CD8-positive, alpha-beta memory T cell (primary cell): ENCODE data around the gene C10orf53. TPM values are rescaled to one million over a fixed set of nuclear protein-coding genes. Genes with fewer than 3 reads are reported as not detected.
"Not testable (repeated sequence)": the region's sequence is repeated elsewhere in the genome, so short reads cannot be mapped to it uniquely, and the experiment has no call there.

ENCODE experiments used
- CTCF ChIA-PET: fragments of 350-600 bp; sonication (Branson Sonifier 250); formaldehyde crosslinking; loops from one replicate; lab custom pipeline; 2021; ENCODE audit warnings: antibody characterized with exemption; lab: Charles Lee
- POLR2A ChIA-PET: fragments of 350-600 bp; sonication (Branson Sonifier 250); formaldehyde crosslinking; loops from one replicate; lab custom pipeline; 2021; ENCODE audit warnings: antibody characterized with exemption; lab: Charles Lee
- DNase-seq, 5 donors: peaks; one replicate each; pipeline versions ENCODE4 v3.0.0 to v3.0.0-alpha.2; 2020 to 2022; ENCODE audit warnings: mixed read lengths in 1 of 5
- H3K27ac ChIP-seq: one replicate; pipeline ENCODE4 v1.7.0; 2013; ENCODE audit warnings: low read depth, mild to moderate bottlenecking, low read length, moderate library complexity
- H3K27me3 ChIP-seq: 2 replicates; pipeline ENCODE4 v1.7.0; 2013; ENCODE audit warnings: low read length, mild to moderate bottlenecking; ENCODE audit not compliant: insufficient read depth, poor library complexity, severe bottlenecking
- H3K36me3 ChIP-seq: 2 replicates; pipeline ENCODE4 v1.7.0; 2013; ENCODE audit warnings: mild to moderate bottlenecking, low read length, moderate library complexity; ENCODE audit not compliant: insufficient read depth
- H3K4me1 ChIP-seq: 2 replicates; pipeline ENCODE4 v1.7.0; 2013; ENCODE audit warnings: mild to moderate bottlenecking, low read length, moderate library complexity; ENCODE audit not compliant: insufficient read depth
- H3K4me3 ChIP-seq: 2 replicates; pipeline ENCODE4 v1.7.0; 2013; ENCODE audit warnings: mild to moderate bottlenecking, low read length
- H3K9me3 ChIP-seq: 2 replicates; pipeline ENCODE4 v1.7.0; 2013; ENCODE audit warnings: mild to moderate bottlenecking, low read length
- H3K27ac Mint-ChIP-seq, 8 donors: one replicate each; pipeline ENCODE4 v1.8.0; 2020 to 2021; ENCODE audit warnings: mixed read lengths in 8 of 8, mild to moderate bottlenecking in 6 of 8, inconsistent platforms in 3 of 8, moderate library complexity in 3 of 8
- H3K27me3 Mint-ChIP-seq, 2 donors: one replicate each; pipeline ENCODE4 v1.8.0; 2020 to 2021; ENCODE audit warnings: mixed read lengths in 2 of 2, mild to moderate bottlenecking in 1 of 2, moderate library complexity in 1 of 2
- H3K36me3 Mint-ChIP-seq, 3 donors: one replicate each; pipeline ENCODE4 v1.8.0; 2020 to 2021; ENCODE audit warnings: mixed read lengths in 3 of 3, inconsistent platforms in 1 of 3, mild to moderate bottlenecking in 1 of 3
- H3K4me1 Mint-ChIP-seq, 3 donors: one replicate each; pipeline ENCODE4 v1.8.0; 2020 to 2021; ENCODE audit warnings: mixed read lengths in 3 of 3, inconsistent platforms in 1 of 3, mild to moderate bottlenecking in 1 of 3
- H3K4me3 Mint-ChIP-seq, 7 donors: one replicate each; pipeline ENCODE4 v1.8.0; 2020 to 2021; ENCODE audit warnings: mixed read lengths in 7 of 7, mild to moderate bottlenecking in 6 of 7, moderate library complexity in 4 of 7, inconsistent platforms in 2 of 7
- H3K9me3 Mint-ChIP-seq, 5 donors: one replicate each; pipeline ENCODE4 v1.8.0; 2020 to 2022; ENCODE audit warnings: mixed read lengths in 5 of 5, mild to moderate bottlenecking in 3 of 5, moderate library complexity in 2 of 5, inconsistent platforms in 1 of 5
- polyA plus RNA-seq: library from polyadenylated mRNA; unstranded; fragments of 300-500 nt; fragmentation: Illumina TruSeq; gene quantifications from one replicate; pipeline ENCODE4 v1.2.3, GENCODE V29; 2021
- total RNA-seq, 2 experiments: library from RNA; stranded (reverse); gene quantifications; one replicate each; pipeline ENCODE4 v1.2.3, GENCODE V29; 2021

Gene C10orf53
- total and polyA plus RNA-seq, 3 experiments from 2014 or later = not detected

- Mint-ChIP-seq H3K4me1 (no peaks in the 10 kb centered on the region), H3K4me3 (no peak overlapping the region), H3K27me3 (peaks cover 7 to 22% of the 10 kb centered on the region in 2 donors), H3K27ac (no peak overlapping the region), H3K36me3 (no peaks in the 10 kb centered on the region), H3K9me3 (peaks cover 0 to 2% (median 0%) of the 10 kb centered on the region in 5 donors)
- ChIA-PET CTCF (no interaction called here), POLR2A (no interaction called here)
- no peak for DNase-seq
- Histone ChIP-seq H3K27ac (no peak overlapping the region), H3K36me3 (no peaks in the 10 kb centered on the region), H3K4me1 (no peaks in the 10 kb centered on the region), H3K9me3 (no peaks in the 10 kb centered on the region), H3K4me3 (no peak overlapping the region), H3K27me3 (no peaks in the 10 kb centered on the region)
These were observed 13.3 kb upstream of the C10orf53 start for GRCh38 chr10:49666054-49666615.

- ChIA-PET POLR2A (no interaction called here), CTCF (no interaction called here)
- H3K9me3 ChIP-seq = no peaks in the 10 kb centered on the region
- no peak for DNase-seq
- Mint-ChIP-seq H3K36me3 (no peaks in the 10 kb centered on the region), H3K4me1 (no peaks in the 10 kb centered on the region), H3K27me3 (peaks cover 7 to 28% of the 10 kb centered on the region in 2 donors), H3K27ac (no peak overlapping the region), H3K9me3 (peaks cover 0 to 3% (median 0%) of the 10 kb centered on the region in 5 donors), H3K4me3 (no peak overlapping the region)
- no peak overlapping the region for H3K27ac ChIP-seq
- H3K36me3 ChIP-seq = no peaks in the 10 kb centered on the region
- H3K4me1 ChIP-seq = no peaks in the 10 kb centered on the region
- H3K27me3 ChIP-seq = no peaks in the 10 kb centered on the region
- H3K4me3 ChIP-seq = no peak overlapping the region
These were observed 12.8 kb upstream of the C10orf53 start for GRCh38 chr10:49666685-49667084.

DNA sequence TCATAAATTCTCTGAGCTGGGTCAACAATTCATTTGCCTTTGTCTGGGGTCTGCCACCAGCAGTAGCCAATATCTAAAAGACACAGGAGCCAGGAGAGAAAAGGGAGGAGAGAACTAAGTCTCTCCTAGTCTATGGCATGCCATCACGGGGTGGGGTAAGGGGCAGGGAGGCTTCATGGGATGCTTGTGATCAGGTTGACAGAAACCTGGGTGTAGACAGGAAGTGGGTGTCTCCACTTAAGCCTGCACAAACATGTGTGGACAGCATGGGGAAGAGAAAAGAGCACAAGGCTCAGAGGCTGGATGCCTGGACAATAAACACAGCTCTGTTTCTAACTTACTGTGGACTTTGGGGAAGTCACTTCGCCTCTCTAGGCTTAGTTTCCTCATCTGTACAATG lies 11.5 kb upstream of the C10orf53 start:
- Histone ChIP-seq H3K27ac (no peak overlapping the region), H3K4me1 (no peaks in the 10 kb centered on the region), H3K4me3 (no peak overlapping the region), H3K9me3 (no peaks in the 10 kb centered on the region), H3K27me3 (no peaks in the 10 kb centered on the region), H3K36me3 (no peaks in the 10 kb centered on the region)
- Mint-ChIP-seq H3K9me3 (peaks cover 0 to 3% (median 0%) of the 10 kb centered on the region in 5 donors), H3K27me3 (peaks cover 9 to 38% of the 10 kb centered on the region in 2 donors), H3K4me3 (no peak overlapping the region), H3K4me1 (no peaks in the 10 kb centered on the region), H3K36me3 (no peaks in the 10 kb centered on the region), H3K27ac (no peak overlapping the region)
- DNase-seq = no peak
- POLR2A ChIA-PET = no interaction called here
- CTCF ChIA-PET = interaction anchor here (1.5 kb wide), 1 partner anchor 19 kb away, joined by 3 read pairs; no protein-coding TSS in a partner anchor

- H3K27ac Mint-ChIP-seq = no peak overlapping the region
- H3K27ac ChIP-seq = no peak overlapping the region
- no peaks in the 10 kb centered on the region for H3K4me1 ChIP-seq
- H3K36me3 ChIP-seq = no peaks in the 10 kb centered on the region
- H3K36me3 Mint-ChIP-seq = no peaks in the 10 kb centered on the region
- H3K27me3 Mint-ChIP-seq = peaks cover 9 to 43% of the 10 kb centered on the region in 2 donors
- ChIA-PET CTCF (interaction anchor here (1.5 kb wide), 1 partner anchor 20 kb away, joined by 3 read pairs; no protein-coding TSS in a partner anchor), POLR2A (no interaction called here)
- H3K27me3 ChIP-seq = no peaks in the 10 kb centered on the region
- no peak overlapping the region for H3K4me3 Mint-ChIP-seq
- DNase-seq = no peak
- no peaks in the 10 kb centered on the region for H3K9me3 ChIP-seq
- H3K9me3 Mint-ChIP-seq = peaks cover 0 to 3% (median 0%) of the 10 kb centered on the region in 5 donors
- H3K4me1 Mint-ChIP-seq = no peaks in the 10 kb centered on the region
- H3K4me3 ChIP-seq = no peak overlapping the region
These were observed 10.8 kb upstream of the C10orf53 start for GRCh38 chr10:49668684-49669083.

DNA sequence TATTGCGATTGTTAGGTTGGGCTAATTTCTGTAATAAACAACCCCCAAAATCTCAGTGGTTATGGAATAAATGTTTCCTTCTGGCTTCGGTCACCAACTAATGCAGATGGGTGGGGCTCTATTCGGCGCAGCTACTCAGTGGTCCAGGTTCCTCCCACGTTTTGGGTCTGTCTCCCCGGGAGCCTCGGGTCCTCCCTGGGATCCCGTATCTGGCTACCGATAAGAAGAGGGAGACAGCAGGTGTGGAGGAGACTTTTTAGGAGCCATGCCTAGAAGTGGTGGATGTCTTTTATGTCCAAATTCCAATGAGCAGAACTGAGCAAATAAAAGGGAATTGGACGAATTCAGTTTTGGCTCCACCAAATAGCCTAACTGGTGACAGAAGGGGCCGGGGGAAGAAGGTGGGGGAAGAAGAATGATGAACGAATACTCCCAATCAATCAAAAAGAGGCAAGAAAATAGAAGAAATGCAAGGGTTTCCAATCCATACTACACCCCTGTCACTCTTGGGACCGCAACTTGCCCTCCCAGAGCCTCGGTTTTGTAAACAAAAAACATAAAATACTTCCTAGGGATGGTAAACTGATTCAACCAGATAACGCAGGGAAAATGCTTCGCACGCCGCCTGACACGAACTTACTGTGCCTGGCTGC lies 498 bp upstream of the C10orf53 start:
- no peak overlapping the region for H3K27ac Mint-ChIP-seq
- Histone ChIP-seq H3K27ac (no peak overlapping the region), H3K4me1 (no peaks in the 10 kb centered on the region), H3K4me3 (no peak overlapping the region), H3K36me3 (no peaks in the 10 kb centered on the region), H3K9me3 (peaks cover 5% of the 10 kb centered on the region), H3K27me3 (no peaks in the 10 kb centered on the region)
- CTCF ChIA-PET = no interaction called here
- POLR2A ChIA-PET = no interaction called here
- H3K4me1 Mint-ChIP-seq = peaks cover 0 to 3% (median 0%) of the 10 kb centered on the region in 3 donors
- peaks cover 9 to 23% (median 14%) of the 10 kb centered on the region in 5 donors for H3K9me3 Mint-ChIP-seq
- no peaks in the 10 kb centered on the region for H3K36me3 Mint-ChIP-seq
- no peak overlapping the region for H3K4me3 Mint-ChIP-seq
- H3K27me3 Mint-ChIP-seq = peaks cover 4 to 36% of the 10 kb centered on the region in 2 donors
- no peak for DNase-seq

- H3K4me3 Mint-ChIP-seq = not testable (repeated sequence)
- H3K27me3 Mint-ChIP-seq = peaks cover 10 to 30% of the 10 kb centered on the region in 2 donors
These were observed 3.0 kb downstream of the C10orf53 start for GRCh38 chr10:49682449-49682848.

GRCh38 chr10:49682879-49683278 lies 3.4 kb downstream of the C10orf53 start:
- peaks cover 5% of the 10 kb centered on the region for H3K9me3 ChIP-seq
- no peak overlapping the region for H3K27ac ChIP-seq
- H3K36me3 Mint-ChIP-seq = no peaks in the 10 kb centered on the region
- H3K27me3 Mint-ChIP-seq = peaks cover 12 to 30% of the 10 kb centered on the region in 2 donors
- no peak overlapping the region for H3K4me3 Mint-ChIP-seq
- no peak overlapping the region for H3K4me3 ChIP-seq
- no peaks in the 10 kb centered on the region for H3K27me3 ChIP-seq
- peaks cover 5 to 34% (median 28%) of the 10 kb centered on the region in 5 donors for H3K9me3 Mint-ChIP-seq
- H3K36me3 ChIP-seq = no peaks in the 10 kb centered on the region
- POLR2A ChIA-PET = no interaction called here
- no peak for DNase-seq
- CTCF ChIA-PET = no interaction called here
- peaks cover 0 to 3% (median 0%) of the 10 kb centered on the region in 3 donors for H3K4me1 Mint-ChIP-seq
- H3K4me1 ChIP-seq = no peaks in the 10 kb centered on the region
- H3K27ac Mint-ChIP-seq = no peak overlapping the region

More at GRCh38 chr10:49682449-49682848, 3.0 kb downstream of the C10orf53 start:
- H3K36me3 Mint-ChIP-seq, H3K27ac ChIP-seq, H3K4me1 Mint-ChIP-seq, H3K4me1 ChIP-seq, H3K36me3 ChIP-seq, H3K27me3 ChIP-seq, POLR2A ChIA-PET, H3K9me3 ChIP-seq, H3K4me3 ChIP-seq, DNase-seq, CTCF ChIA-PET, H3K27ac Mint-ChIP-seq: not testable (repeated sequence)
- peaks cover 8 to 32% (median 29%) of the 10 kb centered on the region in 5 donors for H3K9me3 Mint-ChIP-seq

GRCh38 chr10:49686651-49687050 lies 7.2 kb downstream of the C10orf53 start:
- ChIA-PET CTCF (no interaction called here), POLR2A (no interaction called here)
- no peaks in the 10 kb centered on the region for H3K4me1 ChIP-seq
- H3K36me3 Mint-ChIP-seq = no peaks in the 10 kb centered on the region
- H3K4me3 Mint-ChIP-seq = no peak overlapping the region
- H3K36me3 ChIP-seq = no peaks in the 10 kb centered on the region
- no peaks in the 10 kb centered on the region for H3K9me3 ChIP-seq
- no peak overlapping the region for H3K4me3 ChIP-seq
- no peaks in the 10 kb centered on the region for H3K4me1 Mint-ChIP-seq
- peaks cover 8 to 26% (median 19%) of the 10 kb centered on the region in 5 donors for H3K9me3 Mint-ChIP-seq
- no peak overlapping the region for H3K27ac ChIP-seq
- no peak overlapping the region for H3K27ac Mint-ChIP-seq
- H3K27me3 ChIP-seq = no peaks in the 10 kb centered on the region
- H3K27me3 Mint-ChIP-seq = peaks cover 39 to 51% of the 10 kb centered on the region in 2 donors
- no peak for DNase-seq
